Nephron progenitor cell (in vitro differentiated cells): ENCODE measurements around the gene ERRFI1.

Experiments
- DNase-seq: peaks from one replicate; pipeline ENCODE4 v3.0.0; 2021
- H3K27ac Mint-ChIP-seq: 2 replicates; pipeline ENCODE4 v1.8.0; 2021; ENCODE audit warnings: mild to moderate bottlenecking, moderate library complexity, mixed read lengths
- H3K27me3 Mint-ChIP-seq: 2 replicates; pipeline ENCODE4 v1.8.0; 2021; ENCODE audit warnings: mild to moderate bottlenecking, low read depth, mixed read lengths; ENCODE audit not compliant: poor library complexity
- H3K36me3 Mint-ChIP-seq: 2 replicates; pipeline ENCODE4 v1.8.0; 2021; ENCODE audit warnings: low read depth, mixed read lengths
- H3K4me1 Mint-ChIP-seq: 2 replicates; pipeline ENCODE4 v1.8.0; 2021; ENCODE audit warnings: mixed read lengths
- H3K4me3 Mint-ChIP-seq: 2 replicates; pipeline ENCODE4 v1.8.0; 2021; ENCODE audit warnings: mild to moderate bottlenecking, moderate library complexity, mixed read lengths
- H3K9me3 Mint-ChIP-seq: 2 replicates; pipeline ENCODE4 v1.8.0; 2021; ENCODE audit warnings: mild to moderate bottlenecking, moderate library complexity, mixed read lengths
- TF ChIP-seq, protein P1 (sequence below): fragments of 200-600 bp; sonication (generic); IDR thresholded peaks from 2 replicates; pipeline ENCODE4 v1.5.0; 2021; ENCODE audit warnings: antibody characterized with exemption

The ERRFI1 gene

DNA sequence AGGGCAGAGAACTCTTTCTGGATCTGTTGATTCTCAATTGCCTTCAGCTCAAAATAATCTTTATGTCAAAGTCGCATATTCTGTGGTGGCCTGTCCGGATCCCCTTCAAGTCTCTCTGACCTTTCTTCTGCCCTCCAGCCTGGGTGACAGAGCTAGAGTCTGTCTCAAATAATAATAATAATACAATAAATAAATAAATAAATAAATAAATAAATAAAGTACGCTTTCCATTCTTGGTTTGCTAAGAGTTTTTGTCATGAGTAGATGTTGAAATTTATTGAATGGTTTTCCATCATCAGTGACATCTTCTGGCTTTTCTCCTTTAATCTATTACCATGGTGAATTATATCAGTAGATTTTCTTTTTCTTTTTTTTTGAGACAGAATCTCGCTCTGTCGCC is 30.7 kb downstream of the ERRFI1 start:
- H3K9me3 Mint-ChIP-seq, result peaks cover 9% of the 10 kb centered on the region
- DNase-seq, result no peak
- H3K36me3 Mint-ChIP-seq, result peaks cover 30% of the 10 kb centered on the region
- H3K27me3 Mint-ChIP-seq, result peaks cover 3% of the 10 kb centered on the region
- H3K4me3 Mint-ChIP-seq, result no peak overlapping the region
- TF ChIP-seq, protein P1, sequence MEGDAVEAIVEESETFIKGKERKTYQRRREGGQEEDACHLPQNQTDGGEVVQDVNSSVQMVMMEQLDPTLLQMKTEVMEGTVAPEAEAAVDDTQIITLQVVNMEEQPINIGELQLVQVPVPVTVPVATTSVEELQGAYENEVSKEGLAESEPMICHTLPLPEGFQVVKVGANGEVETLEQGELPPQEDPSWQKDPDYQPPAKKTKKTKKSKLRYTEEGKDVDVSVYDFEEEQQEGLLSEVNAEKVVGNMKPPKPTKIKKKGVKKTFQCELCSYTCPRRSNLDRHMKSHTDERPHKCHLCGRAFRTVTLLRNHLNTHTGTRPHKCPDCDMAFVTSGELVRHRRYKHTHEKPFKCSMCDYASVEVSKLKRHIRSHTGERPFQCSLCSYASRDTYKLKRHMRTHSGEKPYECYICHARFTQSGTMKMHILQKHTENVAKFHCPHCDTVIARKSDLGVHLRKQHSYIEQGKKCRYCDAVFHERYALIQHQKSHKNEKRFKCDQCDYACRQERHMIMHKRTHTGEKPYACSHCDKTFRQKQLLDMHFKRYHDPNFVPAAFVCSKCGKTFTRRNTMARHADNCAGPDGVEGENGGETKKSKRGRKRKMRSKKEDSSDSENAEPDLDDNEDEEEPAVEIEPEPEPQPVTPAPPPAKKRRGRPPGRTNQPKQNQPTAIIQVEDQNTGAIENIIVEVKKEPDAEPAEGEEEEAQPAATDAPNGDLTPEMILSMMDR, result no peak
- H3K4me1 Mint-ChIP-seq, result peaks cover 19% of the 10 kb centered on the region
- H3K27ac Mint-ChIP-seq, result no peak overlapping the region

DNA sequence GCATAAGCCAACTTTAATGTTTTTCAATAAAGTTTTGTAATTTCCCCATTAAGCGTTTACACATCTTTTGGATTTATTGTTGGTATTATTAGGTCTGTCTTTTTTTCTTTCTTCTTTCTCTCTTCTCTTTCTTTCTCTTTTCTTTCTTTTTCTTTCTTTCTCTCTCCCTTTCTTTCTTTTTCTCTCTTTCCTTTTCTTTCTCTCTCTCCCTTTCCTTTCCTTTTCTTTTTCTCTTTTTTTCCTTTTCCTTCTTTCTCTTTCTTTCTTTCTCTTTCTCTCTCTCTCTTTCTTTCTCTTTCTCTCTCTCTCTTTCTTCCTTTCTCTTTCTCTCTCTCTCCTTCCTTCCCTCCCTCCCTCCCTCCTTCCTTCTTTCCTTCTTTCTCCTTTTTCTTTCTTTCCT is 31.3 kb downstream of the ERRFI1 start:
- peaks cover 19% of the 10 kb centered on the region for H3K4me1 Mint-ChIP-seq
- H3K27me3 Mint-ChIP-seq, result peaks cover 3% of the 10 kb centered on the region
- H3K9me3 Mint-ChIP-seq, result peaks cover 9% of the 10 kb centered on the region
- H3K4me3 Mint-ChIP-seq, result no peak overlapping the region
- TF ChIP-seq, protein P1, result no peak
- peaks cover 36% of the 10 kb centered on the region for H3K36me3 Mint-ChIP-seq
- DNase-seq, result no peak
- H3K27ac Mint-ChIP-seq, result no peak overlapping the region

DNA sequence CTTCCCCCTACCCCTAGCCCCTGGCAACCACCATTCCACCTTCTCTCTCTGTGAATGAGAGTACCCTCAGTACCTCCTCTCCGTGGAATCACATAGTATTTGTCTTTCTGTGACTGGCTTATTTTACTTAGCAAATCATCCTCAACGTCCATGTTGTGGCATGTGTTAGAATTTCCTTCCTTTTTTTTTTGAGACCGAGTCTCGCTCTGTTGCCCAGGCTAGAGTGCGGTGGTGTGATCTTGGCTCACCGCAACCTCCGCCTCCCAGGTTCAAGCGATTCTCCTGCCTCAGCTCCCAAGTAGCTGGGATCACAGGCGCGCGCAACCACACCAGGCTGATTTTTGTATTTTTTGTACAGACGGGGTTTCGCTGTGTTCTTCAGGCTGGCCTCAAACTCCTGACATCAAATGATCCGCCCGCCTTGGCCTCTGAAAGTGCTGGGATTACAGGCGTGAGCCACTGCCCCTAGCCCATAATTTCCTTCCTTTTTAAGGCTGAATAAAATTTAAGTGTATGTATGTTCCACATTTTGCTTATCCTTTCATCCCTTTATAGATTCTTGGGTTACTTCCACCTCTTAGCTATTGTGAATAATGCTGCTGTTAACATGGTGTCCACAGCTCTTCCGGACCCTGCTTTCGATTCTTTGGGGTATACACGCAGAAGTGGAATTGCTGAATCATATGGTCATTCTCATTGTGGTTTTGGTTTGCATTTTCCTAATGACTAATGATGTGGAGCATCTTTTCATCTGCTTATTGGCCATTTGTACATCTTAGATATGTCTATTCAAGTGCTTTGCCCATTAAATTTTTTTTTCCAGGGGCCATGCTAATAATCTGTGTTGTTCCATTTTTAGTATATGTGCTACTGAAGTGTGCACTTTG is 32.3 kb downstream of the ERRFI1 start:
- DNase-seq, result no peak
- Mint-ChIP-seq H3K36me3 (peaks cover 38% of the 10 kb centered on the region), H3K27me3 (peaks cover 3% of the 10 kb centered on the region), H3K27ac (peak overlapping the region; percentile 7), H3K4me3 (no peak overlapping the region), H3K4me1 (peaks cover 19% of the 10 kb centered on the region), H3K9me3 (peaks cover 9% of the 10 kb centered on the region)
- TF ChIP-seq, protein P1, result no peak

DNA sequence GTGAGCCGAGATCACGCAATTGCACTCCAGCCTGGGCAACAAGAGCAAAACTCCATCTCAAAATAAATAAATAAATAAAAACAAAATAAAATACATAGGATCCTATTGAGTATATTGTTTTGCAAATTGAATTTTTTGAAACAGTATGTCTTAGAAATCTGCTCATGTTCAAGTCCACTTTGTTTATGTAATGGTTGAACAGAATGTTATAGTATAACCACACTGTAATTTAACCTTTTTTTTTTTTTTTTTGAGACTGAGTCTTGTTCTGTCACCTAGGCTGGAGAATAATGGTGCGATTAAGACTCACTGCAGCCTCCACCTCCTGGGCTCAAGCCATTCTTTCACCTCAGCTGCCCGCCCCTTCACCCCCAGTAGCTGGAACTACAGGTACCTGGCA is 33.2 kb downstream of the ERRFI1 start:
- H3K4me3 Mint-ChIP-seq, result no peak overlapping the region
- H3K4me1 Mint-ChIP-seq, result peaks cover 19% of the 10 kb centered on the region
- H3K27ac Mint-ChIP-seq, result no peak overlapping the region
- peaks cover 8% of the 10 kb centered on the region for H3K9me3 Mint-ChIP-seq
- DNase-seq, result no peak
- H3K27me3 Mint-ChIP-seq, result peaks cover 3% of the 10 kb centered on the region
- TF ChIP-seq, protein P1, result no peak
- H3K36me3 Mint-ChIP-seq, result peaks cover 38% of the 10 kb centered on the region

- DNase-seq, result no peak
- TF ChIP-seq, protein P1, result no peak
- H3K36me3 Mint-ChIP-seq, result peaks cover 37% of the 10 kb centered on the region
- peaks cover 19% of the 10 kb centered on the region for H3K4me1 Mint-ChIP-seq
- no peak overlapping the region for H3K27ac Mint-ChIP-seq
- no peak overlapping the region for H3K4me3 Mint-ChIP-seq
- H3K27me3 Mint-ChIP-seq, result peaks cover 3% of the 10 kb centered on the region
- no peaks in the 10 kb centered on the region for H3K9me3 Mint-ChIP-seq
Measured at GRCh38 chr1:7991504-7992440, 34.3 kb downstream of the ERRFI1 start.
